H1 (cell line): ENCODE measurements around the gene ATP5F1E. TPM values are rescaled to one million over a fixed set of nuclear protein-coding genes. Genes with fewer than 3 reads are reported as not detected.
A peak's percentile ranks its signal among the peaks of the same experiment; 100 is the strongest.

Experiments used
- CTCF ChIA-PET: fragments of 300-600 bp; sonication (Branson Sonifier 250); formaldehyde crosslinking; loops from one replicate; lab custom pipeline; 2021; ENCODE audit not compliant: partially characterized antibody; lab: Charles Lee
- POLR2A ChIA-PET: fragments of 300-600 bp; sonication (Branson Sonifier 250); formaldehyde crosslinking; loops from one replicate; lab custom pipeline; 2021; ENCODE audit warnings: inconsistent platforms; ENCODE audit not compliant: partially characterized antibody; lab: Charles Lee
- DNase-seq, 2 experiments: peaks; one replicate each; pipeline versions ENCODE4 v3.0.0 to v3.0.0-alpha.2; 2010 to 2022; ENCODE audit warnings: low spot score in 2 of 2, low read depth in 1 of 2, mixed read lengths in 1 of 2
- FAIRE-seq: peaks from 2 replicates; lab custom pipeline; 2011; peaks lifted over from hg19 to GRCh38; lab: Jason Lieb, UNC
- H2AFZ ChIP-seq: 2 replicates; pipeline ENCODE4 v1.8.1; 2012; ENCODE audit warnings: low read length, inconsistent platforms
- H2AK5ac ChIP-seq: 2 replicates; pipeline ENCODE4 v1.6.1; 2013; ENCODE audit warnings: low read depth, low read length
- H2BK120ac ChIP-seq: replicated peaks from 2 replicates; pipeline ENCODE3; 2013; ENCODE audit warnings: low read depth, low read length, inconsistent platforms
- H2BK12ac ChIP-seq: 2 replicates; pipeline ENCODE4 v1.6.1; 2013; ENCODE audit warnings: low read depth, low read length
- H2BK15ac ChIP-seq: 2 replicates; pipeline ENCODE4 v1.6.1; 2013; ENCODE audit warnings: low read length
- H2BK20ac ChIP-seq: 2 replicates; pipeline ENCODE4 v1.6.1; 2013; ENCODE audit warnings: low read length
- H2BK5ac ChIP-seq: 2 replicates; pipeline ENCODE4 v1.6.1; 2013; ENCODE audit warnings: low read depth, low read length
- H3K14ac ChIP-seq: 2 replicates; pipeline ENCODE4 v1.6.1; 2013; ENCODE audit warnings: inconsistent platforms; ENCODE audit not compliant: insufficient read length
- H3K18ac ChIP-seq: 2 replicates; pipeline ENCODE4 v1.6.1; 2013; ENCODE audit warnings: low read length; ENCODE audit errors: extremely low read depth
- H3K23ac ChIP-seq: 2 replicates; pipeline ENCODE4 v1.6.1; 2013; ENCODE audit warnings: inconsistent platforms; ENCODE audit not compliant: insufficient read length
- H3K23me2 ChIP-seq: 2 replicates; pipeline ENCODE4 v1.6.1; 2013; ENCODE audit warnings: low read depth, low read length
- H3K27ac ChIP-seq: 2 replicates; pipeline ENCODE4 v1.6.1; 2011; ENCODE audit warnings: low read depth, low read length, inconsistent platforms
- H3K27me3 ChIP-seq, 4 experiments: replicated peaks in 1 of 4; 1 replicate in 1 of 4; 2 replicates in 3 of 4; pipeline versions ENCODE4 v1.6.1 to v1.8.1; 2011 to 2013; ENCODE audit warnings: low read length in 3 of 4, mild to moderate bottlenecking in 3 of 4, inconsistent platforms in 2 of 4, mixed read lengths in 2 of 4, moderate library complexity in 1 of 4; ENCODE audit not compliant: control insufficient read depth in 3 of 4, insufficient read depth in 3 of 4; ENCODE audit errors: extremely low read depth in 1 of 4
- H3K36me3 ChIP-seq, 4 experiments: 2 replicates each; pipeline versions ENCODE4 v1.6.1 to v1.8.1; 2011 to 2013; ENCODE audit warnings: mild to moderate bottlenecking in 4 of 4, low read length in 3 of 4, moderate library complexity in 2 of 4, control low read depth in 1 of 4, inconsistent platforms in 1 of 4; ENCODE audit not compliant: insufficient read depth in 4 of 4, control insufficient read depth in 2 of 4
- H3K4ac ChIP-seq: replicated peaks from 2 replicates; pipeline ENCODE3; 2013; ENCODE audit warnings: low read length, low read depth, mixed read lengths, inconsistent platforms; ENCODE audit not compliant: insufficient read length
- H3K4me1 ChIP-seq, 4 experiments: replicated peaks in 1 of 4; 1 replicate in 1 of 4; 2 replicates in 3 of 4; pipeline versions ENCODE4 v1.6.1 to v1.8.1; 2011 to 2013; ENCODE audit warnings: low read length in 3 of 4, inconsistent platforms in 2 of 4, mixed read lengths in 1 of 4; ENCODE audit not compliant: insufficient read depth in 4 of 4, control insufficient read depth in 3 of 4
- H3K4me2 ChIP-seq, 2 experiments: 2 replicates each; pipeline versions ENCODE4 v1.6.1 to v1.8.1; 2011 to 2013; ENCODE audit warnings: low read depth in 2 of 2, low read length in 2 of 2, control low read depth in 1 of 2, inconsistent platforms in 1 of 2, mild to moderate bottlenecking in 1 of 2; ENCODE audit not compliant: insufficient read depth in 1 of 2
- H3K4me3 ChIP-seq, 4 experiments: fragments of 200-600, 300-600 bp in 1 of 4; sonication (generic), shearing (Covaris generic), sonication (Bioruptor Twin) in 1 of 4; 2 replicates each; pipeline versions ENCODE4 v1.5.1 to v1.8.1; 2011 to 2016; ENCODE audit warnings: low read length in 4 of 4, low read depth in 3 of 4, control low read depth in 2 of 4, inconsistent platforms in 2 of 4, mild to moderate bottlenecking in 2 of 4, mixed read lengths in 1 of 4, moderate library complexity in 1 of 4; ENCODE audit not compliant: insufficient read depth in 2 of 4; ENCODE audit errors: extremely low read depth in 1 of 4
- H3K56ac ChIP-seq: replicated peaks from 2 replicates; pipeline ENCODE3; 2013; ENCODE audit warnings: low read depth, mild to moderate bottlenecking, mixed read lengths, low read length, inconsistent platforms; ENCODE audit not compliant: insufficient read length
- H3K79me1 ChIP-seq: 2 replicates; pipeline ENCODE4 v1.6.1; 2013; ENCODE audit warnings: low read depth, low read length, control low read depth
- H3K79me2 ChIP-seq, 2 experiments: 2 replicates each; pipeline versions ENCODE4 v1.6.1 to v1.8.1; 2012 to 2013; ENCODE audit warnings: low read length in 2 of 2, mild to moderate bottlenecking in 2 of 2, inconsistent platforms in 1 of 2; ENCODE audit not compliant: insufficient read depth in 2 of 2, control insufficient read depth in 1 of 2
- H3K9ac ChIP-seq, 4 experiments: replicated peaks in 1 of 4; 1 replicate in 1 of 4; 2 replicates in 3 of 4; pipeline versions ENCODE4 v1.6.1 to v1.8.1; 2011 to 2013; ENCODE audit warnings: low read depth in 3 of 4, low read length in 3 of 4, control low read depth in 2 of 4, mild to moderate bottlenecking in 2 of 4, moderate library complexity in 2 of 4, inconsistent platforms in 1 of 4; ENCODE audit errors: extremely low read depth in 1 of 4
- H3K9me3 ChIP-seq, 2 experiments: 2 replicates each; pipeline versions ENCODE4 v1.6.1 to v1.8.1; 2012 to 2013; ENCODE audit warnings: mild to moderate bottlenecking in 2 of 2, moderate library complexity in 2 of 2, control low read depth in 1 of 2, inconsistent platforms in 1 of 2, low read depth in 1 of 2, low read length in 1 of 2, mixed read lengths in 1 of 2; ENCODE audit not compliant: insufficient read depth in 2 of 2
- H4K20me1 ChIP-seq, 2 experiments: replicated peaks in 1 of 2; 2 replicates each; pipeline versions ENCODE3 to v1.8.1; 2011 to 2013; ENCODE audit warnings: inconsistent platforms in 2 of 2, low read length in 2 of 2, mild to moderate bottlenecking in 1 of 2; ENCODE audit not compliant: insufficient read depth in 2 of 2, control insufficient read depth in 1 of 2
- H4K5ac ChIP-seq: 2 replicates; pipeline ENCODE4 v1.6.1; 2013; ENCODE audit warnings: low read length, low read depth, mixed read lengths, inconsistent platforms; ENCODE audit not compliant: insufficient read length
- H4K8ac ChIP-seq: 2 replicates; pipeline ENCODE4 v1.8.0; 2013; ENCODE audit warnings: mild to moderate bottlenecking, moderate library complexity, low read length, inconsistent platforms; ENCODE audit not compliant: insufficient read depth; ENCODE audit errors: extremely low read depth
- H4K91ac ChIP-seq: replicated peaks from 2 replicates; pipeline ENCODE3; 2013; ENCODE audit warnings: low read length, mixed read lengths, inconsistent platforms; ENCODE audit not compliant: insufficient read length
- CHD1 ChIP-seq: IDR thresholded peaks from 2 replicates; pipeline ENCODE4 v1.6.1; 2012; ENCODE audit warnings: low read depth, low read length, improper control_type of control experiment
- MAX ChIP-seq: IDR thresholded peaks from 2 replicates; pipeline ENCODE4 v1.6.1; 2012; ENCODE audit warnings: inconsistent platforms
- RAD21 ChIP-seq, 2 experiments: IDR thresholded peaks in 1 of 2; conservative IDR thresholded peaks in 1 of 2; 2 replicates each; pipeline ENCODE4 v1.6.1; 2011; ENCODE audit warnings: low read depth in 2 of 2, low read length in 2 of 2, improper control_type of control experiment in 1 of 2, inconsistent platforms in 1 of 2, mild to moderate bottlenecking in 1 of 2, moderate library complexity in 1 of 2
- WGBS, 2 experiments: shearing (Covaris generic) in 1 of 2; methylation state at CpG; one replicate each; pipeline versions ENCODE4 v1.1.6 to v1.1.7; 2013 to 2015; ENCODE audit warnings: low lambda C conversion rate in 2 of 2, mixed read lengths in 2 of 2, inconsistent platforms in 1 of 2, low coverage in 1 of 2, missing lambda C conversion rate in 1 of 2; ENCODE audit not compliant: insufficient replicate concordance in 2 of 2, insufficient coverage in 1 of 2, insufficient read length in 1 of 2; ENCODE audit errors: extremely low coverage in 1 of 2, missing lambda C conversion rate in 1 of 2; 5-methylcytosine and 5-hydroxymethylcytosine counted together
- polyA plus RNA-seq, 7 experiments: library from polyadenylated mRNA; depleted of rRNA in 3 of 7; stranded (reverse) in 5 of 7; unstranded in 2 of 7; fragments of >200 nt in 5 of 7; fragments of 200-250 nt in 2 of 7; gene quantifications; 1 replicate in 5 of 7; 2 replicates in 1 of 7; 4 replicates in 1 of 7; pipeline versions ENCODE4 v1.2.1 to v1.2.3, GENCODE V29; 2011 to 2013; ENCODE audit warnings: missing spikeins in 2 of 7, mixed read lengths in 2 of 7
- total RNA-seq: library from RNA; stranded (reverse); fragmentation: NEBNext Ultra II Directional; extraction: Animal tissue kit (Norgen Biotek cat#: 25700); gene quantifications from 2 replicates; pipeline ENCODE4 v1.2.1, GENCODE V29; 2021

Gene ATP5F1E
- total and polyA plus RNA-seq, 2 of the 8 experiments (the other 6 are each of a cell fraction or from before 2014, with no cell fraction given): 15.7 to 47.8 TPM

- Histone ChIP-seq H2AFZ (no peak overlapping the region), H2BK15ac (no peak overlapping the region), H3K9ac (peak overlapping the region in 2 of 4 experiments; percentile 38 to 90; a peak in 3 of 7 replicates), H3K9me3 (no peaks in the 10 kb centered on the region), H3K14ac (no peak overlapping the region), H3K79me1 (peaks cover 2% of the 10 kb centered on the region), H4K5ac (no peak overlapping the region), H3K56ac (no peak overlapping the region), H4K91ac (no peak overlapping the region), H2BK5ac (no peak overlapping the region), H3K4me1 (peaks cover 0 to 6% (median 1%) of the 10 kb centered on the region in 4 experiments; a peak in 3 of 7 replicates), H3K36me3 (peaks cover 2 to 55% (median 16%) of the 10 kb centered on the region in 4 experiments; a peak in 5 of 8 replicates), H3K4me3 (peak overlapping the region; percentile 84 to 93 (median 89)), H2BK20ac (no peak overlapping the region), H3K4me2 (peak overlapping the region; percentile 84 to 87), H2BK120ac (no peak overlapping the region), H4K8ac (no peak overlapping the region), H3K23ac (no peak overlapping the region), H3K79me2 (peaks cover 6 to 13% of the 10 kb centered on the region in 2 experiments; a peak in 3 of 4 replicates), H3K4ac (no peak overlapping the region)
- DNase-seq: no peak
- POLR2A ChIA-PET: interaction anchor here (0.7 to 3.1 kb wide), 9 partner anchors 9 to 177 kb away, joined by 3 to 28 read pairs (median 5); no protein-coding TSS in a partner anchor
- no peak for FAIRE-seq
- WGBS, 2 experiments: 81% methylated on average over 7 of the region's 7 CpGs; no CpG with 5 or more reads in 1 of the 2 experiments
- no peak for TF ChIP-seq RAD21 (IDR thresholded peaks at IDR 0.05 in 1 of 2, conservative IDR thresholded peaks at IDR 0.05 in 1 of 2; ENCODE audit: low read depth in 2 of 2, low read length in 2 of 2)
- TF ChIP-seq CHD1: no peak
- TF ChIP-seq MAX: no peak
- TF ChIP-seq, all 59 proteins: peak for 0
- Histone ChIP-seq H3K27me3 (peaks cover 0 to 9% (median 4%) of the 10 kb centered on the region in 4 experiments; a peak in 3 of 7 replicates), H3K23me2 (peaks cover 6% of the 10 kb centered on the region), H4K20me1 (peaks cover 9 to 13% of the 10 kb centered on the region in 2 experiments), H2BK12ac (no peak overlapping the region), H3K18ac (no peak overlapping the region), H3K27ac (no peak overlapping the region), H2AK5ac (no peak overlapping the region)
- CTCF ChIA-PET: interaction anchor here (0.6 to 2.2 kb wide), 7 partner anchors 16 to 460 kb away, joined by 3 to 8 read pairs (median 4); no protein-coding TSS in a partner anchor
Observed at GRCh38 chr20:59030911-59031563, 1.1 kb downstream of the ATP5F1E start.
